Tibial nerve (tissue), 4 donors: Measurements from ENCODE around the gene SLC44A3. TPM values are rescaled to one million over a fixed set of nuclear protein-coding genes. Genes with fewer than 3 reads are reported as not detected.
A peak's percentile ranks its signal among the peaks of the same experiment; 100 is the strongest.

Experiments
- DNase-seq, 2 donors: peaks; one replicate each; pipeline ENCODE4 v3.0.0-alpha.2; 2019; ENCODE audit warnings: low spot score in 2 of 2
- H3K27ac ChIP-seq, 4 donors: fragments of 200-600 bp; sonication (generic) in 3 of 4; one replicate each; pipeline ENCODE4 v1.5.1; 2017 to 2019; ENCODE audit warnings: mild to moderate bottlenecking in 1 of 4
- H3K27me3 ChIP-seq, 2 donors: fragments of 200-600 bp; sonication (generic) in 1 of 2; one replicate each; pipeline versions ENCODE4 v1.5.1 to v1.6.0; 2017 to 2019
- H3K36me3 ChIP-seq, 3 donors: fragments of 200-600 bp; sonication (generic); one replicate each; pipeline ENCODE4 v1.5.1; 2018 to 2019
- H3K4me1 ChIP-seq, 4 donors: fragments of 200-600 bp; sonication (generic) in 3 of 4; one replicate each; pipeline ENCODE4 v1.5.1; 2017 to 2019
- H3K4me3 ChIP-seq, 4 donors: fragments of 200-600 bp; sonication (generic) in 3 of 4; one replicate each; pipeline ENCODE4 v1.5.1; 2017 to 2019; ENCODE audit warnings: mild to moderate bottlenecking in 1 of 4, moderate library complexity in 1 of 4
- H3K9me3 ChIP-seq, 4 donors: fragments of 200-600 bp; sonication (generic) in 3 of 4; one replicate each; pipeline ENCODE4 v1.5.1; 2017 to 2019
- EP300 ChIP-seq, 2 donors: sonication (generic); formaldehyde crosslinking; IDR thresholded peaks; one replicate each; pipeline ENCODE4 v1.6.1; 2017; ENCODE audit warnings: antibody characterized with exemption in 2 of 2, mild to moderate bottlenecking in 1 of 2
- POLR2A ChIP-seq, 2 donors: fragments of 450-650 bp; IDR thresholded peaks; one replicate each; pipeline ENCODE4 v1.6.1; 2017; ENCODE audit warnings: antibody characterized with exemption in 2 of 2, mild to moderate bottlenecking in 2 of 2, moderate library complexity in 2 of 2
- WGBS, 2 donors: methylation state at CpG; one replicate each; pipeline ENCODE4 v1.1.5; 2018; 5-methylcytosine and 5-hydroxymethylcytosine counted together
- total RNA-seq, 4 donors: library from RNA; depleted of rRNA; stranded (reverse); fragments of >200 nt; gene quantifications; one replicate each; pipeline ENCODE4 v1.1.0, GENCODE V29; 2016
- TF ChIP-seq, protein P1 (sequence below), 5 experiments: fragments of 200-600 bp in 3 of 5; fragments of 450-650 bp in 2 of 5; sonication (generic) in 3 of 5; IDR thresholded peaks; one replicate each; pipeline ENCODE4 v1.5.1; 2016 to 2019; ENCODE audit warnings: antibody characterized with exemption in 5 of 5, mild to moderate bottlenecking in 3 of 5, moderate library complexity in 2 of 5

SLC44A3 gene
- total RNA-seq, 4 donors from 2014 or later = 1.6 to 8.1 (median 5.3) TPM

DNA sequence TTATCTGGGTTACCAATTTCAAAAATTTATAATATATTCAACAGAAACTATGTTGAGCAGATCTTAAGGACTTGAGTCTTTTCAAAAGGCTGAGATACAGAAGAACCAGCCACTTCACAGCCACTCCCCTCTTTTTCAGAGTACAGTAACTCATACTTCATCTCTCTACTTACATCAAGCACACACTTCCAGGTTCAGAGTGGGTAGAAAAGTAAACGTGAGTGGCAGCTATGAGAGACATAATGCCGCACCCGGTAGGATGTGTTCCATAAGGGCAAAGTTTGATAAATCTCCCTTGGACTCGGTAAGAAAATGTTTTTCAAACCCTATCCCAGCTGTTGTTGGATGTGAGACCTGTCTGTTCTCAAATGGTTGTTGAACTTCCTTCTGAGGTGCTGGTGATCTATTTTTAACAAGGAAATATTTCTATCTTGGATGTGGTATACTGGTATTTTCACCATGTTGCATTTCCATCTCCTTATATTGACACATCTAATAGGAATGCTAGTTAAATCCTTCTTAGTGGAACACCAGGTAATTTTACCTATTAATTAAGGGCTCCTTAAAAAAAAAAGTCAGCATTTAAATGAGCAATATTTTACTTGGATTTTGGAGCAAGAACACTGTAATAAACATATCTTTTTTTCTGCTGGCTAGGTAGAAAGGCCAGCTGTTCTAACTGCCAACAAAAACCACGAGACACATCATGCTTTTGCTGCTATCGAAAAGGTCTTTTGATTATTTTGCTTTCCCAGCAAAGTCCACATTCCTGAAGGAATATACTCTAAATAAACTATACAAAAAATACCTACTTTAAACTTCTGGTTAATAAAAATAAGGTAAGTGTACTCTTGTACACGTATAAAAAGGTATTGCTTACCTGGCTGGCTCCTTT, 78.6 kb downstream of the SLC44A3 start:
- no peaks in the 10 kb centered on the region for H3K9me3 ChIP-seq
- no peak overlapping the region for H3K4me3 ChIP-seq
- no peaks in the 10 kb centered on the region for H3K27me3 ChIP-seq
- peaks cover 0 to 61% (median 5%) of the 10 kb centered on the region in 4 donors for H3K4me1 ChIP-seq
- 71 to 73% methylated on average over 7 of the region's 7 CpGs for WGBS, 2 donors
- TF ChIP-seq EP300 (IDR thresholded peaks at IDR 0.05) (no peak), POLR2A (IDR thresholded peaks at IDR 0.05) (no peak)
- TF ChIP-seq, protein P1, sequence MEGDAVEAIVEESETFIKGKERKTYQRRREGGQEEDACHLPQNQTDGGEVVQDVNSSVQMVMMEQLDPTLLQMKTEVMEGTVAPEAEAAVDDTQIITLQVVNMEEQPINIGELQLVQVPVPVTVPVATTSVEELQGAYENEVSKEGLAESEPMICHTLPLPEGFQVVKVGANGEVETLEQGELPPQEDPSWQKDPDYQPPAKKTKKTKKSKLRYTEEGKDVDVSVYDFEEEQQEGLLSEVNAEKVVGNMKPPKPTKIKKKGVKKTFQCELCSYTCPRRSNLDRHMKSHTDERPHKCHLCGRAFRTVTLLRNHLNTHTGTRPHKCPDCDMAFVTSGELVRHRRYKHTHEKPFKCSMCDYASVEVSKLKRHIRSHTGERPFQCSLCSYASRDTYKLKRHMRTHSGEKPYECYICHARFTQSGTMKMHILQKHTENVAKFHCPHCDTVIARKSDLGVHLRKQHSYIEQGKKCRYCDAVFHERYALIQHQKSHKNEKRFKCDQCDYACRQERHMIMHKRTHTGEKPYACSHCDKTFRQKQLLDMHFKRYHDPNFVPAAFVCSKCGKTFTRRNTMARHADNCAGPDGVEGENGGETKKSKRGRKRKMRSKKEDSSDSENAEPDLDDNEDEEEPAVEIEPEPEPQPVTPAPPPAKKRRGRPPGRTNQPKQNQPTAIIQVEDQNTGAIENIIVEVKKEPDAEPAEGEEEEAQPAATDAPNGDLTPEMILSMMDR (IDR thresholded peaks at IDR 0.05) = no peak
- H3K36me3 ChIP-seq = peaks cover 0 to 85% (median 0%) of the 10 kb centered on the region in 3 donors
- peak overlapping the region in 2 of 4 donors; percentile 26 to 45 for H3K27ac ChIP-seq
- no peak for DNase-seq

GRCh38 chr1:94899756-94900155, 79.6 kb downstream of the SLC44A3 start:
- no peaks in the 10 kb centered on the region for H3K9me3 ChIP-seq
- no peaks in the 10 kb centered on the region for H3K27me3 ChIP-seq
- no peak for DNase-seq
- H3K4me3 ChIP-seq = no peak overlapping the region
- peaks cover 0 to 70% (median 8%) of the 10 kb centered on the region in 4 donors for H3K4me1 ChIP-seq
- peak overlapping the region in 2 of 4 donors; percentile 26 to 45 for H3K27ac ChIP-seq
- H3K36me3 ChIP-seq = peaks cover 0 to 75% (median 0%) of the 10 kb centered on the region in 3 donors
- TF ChIP-seq POLR2A (IDR thresholded peaks at IDR 0.05) = no peak
- TF ChIP-seq, protein P1 (IDR thresholded peaks at IDR 0.05) = no peak
- peak in 1 of 2 donors; percentile 28 for TF ChIP-seq EP300 (IDR thresholded peaks at IDR 0.05)
- 50 to 51% methylated on average over 1 of the region's 1 CpG for WGBS, 2 donors

DNA sequence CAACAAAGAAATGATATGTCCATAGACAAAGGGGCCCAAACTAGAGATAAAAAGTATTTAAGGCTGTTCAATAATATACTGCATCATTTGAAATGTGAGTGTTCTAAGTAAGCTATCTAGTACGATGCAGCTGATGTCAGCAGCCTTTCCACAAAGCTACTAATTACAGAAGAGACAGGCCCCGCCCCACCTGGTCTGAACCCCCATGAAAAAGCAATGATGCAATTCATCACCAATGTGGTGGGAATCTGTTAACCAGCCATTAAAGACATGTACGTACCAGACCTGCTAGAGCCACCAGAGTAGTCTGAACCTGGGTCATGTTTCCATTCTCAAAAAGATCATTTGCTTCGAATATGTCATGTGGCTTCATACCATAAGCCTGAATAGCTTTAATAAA, 81.7 kb downstream of the SLC44A3 start:
- Histone ChIP-seq H3K27me3 (no peaks in the 10 kb centered on the region), H3K4me1 (peaks cover 0 to 91% (median 16%) of the 10 kb centered on the region in 4 donors), H3K36me3 (peaks cover 0 to 54% (median 0%) of the 10 kb centered on the region in 3 donors), H3K27ac (peak overlapping the region in 2 of 4 donors; percentile 13 to 35), H3K9me3 (no peaks in the 10 kb centered on the region), H3K4me3 (no peak overlapping the region)
- no peak for DNase-seq
- TF ChIP-seq POLR2A (IDR thresholded peaks at IDR 0.05) = no peak
- TF ChIP-seq, protein P1 (IDR thresholded peaks at IDR 0.05) = no peak
- TF ChIP-seq EP300 (IDR thresholded peaks at IDR 0.05) = no peak
- WGBS, 2 donors = 61 to 63% methylated on average over 4 of the region's 4 CpGs

DNA sequence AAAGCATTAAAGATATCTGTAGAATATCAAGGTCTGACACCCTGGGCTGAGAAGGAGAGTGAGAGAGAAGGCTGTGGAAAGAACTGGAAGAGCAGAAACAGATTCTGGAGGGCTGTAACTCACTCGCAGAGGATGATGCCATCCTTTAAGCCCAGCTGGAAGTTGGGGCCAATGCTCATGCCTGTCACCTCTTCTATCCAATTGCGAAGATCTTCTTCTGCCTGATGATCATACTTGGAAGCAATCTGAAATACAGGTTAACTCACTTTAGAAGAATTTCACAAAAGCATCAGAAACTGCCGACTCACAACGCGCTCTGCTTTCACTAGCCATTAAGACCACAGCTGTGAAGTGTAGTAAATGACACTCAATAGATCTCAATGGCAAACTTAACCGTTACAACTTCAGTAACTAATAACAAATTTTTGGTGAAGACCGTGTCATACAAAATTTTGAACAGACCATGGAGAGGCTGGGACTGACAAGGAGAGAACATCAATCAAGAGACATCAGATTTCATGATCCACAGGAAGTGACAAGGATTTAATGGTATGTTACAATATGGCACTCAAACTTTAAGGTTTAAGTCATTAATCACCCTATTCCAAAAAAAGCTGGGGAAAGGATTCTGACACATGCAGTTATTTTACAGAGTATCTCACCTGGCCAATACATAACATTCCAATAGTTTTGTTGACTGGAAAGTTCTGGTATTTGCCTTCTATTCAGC, 83.3 kb downstream of the SLC44A3 start:
- H3K36me3 ChIP-seq = peaks cover 0 to 50% (median 0%) of the 10 kb centered on the region in 3 donors
- WGBS, 2 donors = 75 to 77% methylated on average over 7 of the region's 7 CpGs
- no peaks in the 10 kb centered on the region for H3K27me3 ChIP-seq
- no peak for DNase-seq
- peaks cover 0 to 96% (median 16%) of the 10 kb centered on the region in 4 donors for H3K4me1 ChIP-seq
- no peaks in the 10 kb centered on the region for H3K9me3 ChIP-seq
- TF ChIP-seq EP300 (IDR thresholded peaks at IDR 0.05) (no peak), POLR2A (IDR thresholded peaks at IDR 0.05) (no peak)
- TF ChIP-seq, protein P1 (IDR thresholded peaks at IDR 0.05) = no peak
- H3K4me3 ChIP-seq = no peak overlapping the region
- peak overlapping the region in 1 of 4 donors; percentile 19 for H3K27ac ChIP-seq
